Neural cell (in vitro differentiated cells): ENCODE measurements around the gene PPP4R3A.

Experiments
- EZH2 ChIP-seq: fragments of 200-600, 300-800 bp; shearing (Covaris generic), sonication (generic); IDR thresholded peaks from 2 replicates; pipeline ENCODE4 v1.6.1; 2014; ENCODE audit warnings: antibody characterized with exemption, low read length, borderline replicate concordance, mild to moderate bottlenecking; ENCODE audit not compliant: insufficient read depth, poor library complexity, severe bottlenecking
- MXI1 ChIP-seq: fragments of 450-650 bp; conservative IDR thresholded peaks from 2 replicates; pipeline ENCODE4 v1.6.1; 2014; ENCODE audit warnings: antibody characterized with exemption, mild to moderate bottlenecking; ENCODE audit not compliant: poor library complexity, severe bottlenecking
- POLR2AphosphoS5 ChIP-seq: IDR thresholded peaks from 2 replicates; pipeline ENCODE4 v1.6.1; 2012
- REST ChIP-seq: IDR thresholded peaks from 2 replicates; pipeline ENCODE4 v1.6.1; 2012; ENCODE audit warnings: borderline replicate concordance
- SMC3 ChIP-seq: fragments of 450-650 bp; conservative IDR thresholded peaks from 2 replicates; pipeline ENCODE4 v1.6.1; 2014; ENCODE audit warnings: antibody characterized with exemption, mild to moderate bottlenecking, moderate library complexity; ENCODE audit not compliant: poor library complexity
- TAF1 ChIP-seq: IDR thresholded peaks from 2 replicates; pipeline ENCODE4 v1.6.1; 2012; ENCODE audit warnings: low read depth
- TF ChIP-seq, protein P1 (sequence below): fragments of 450-650 bp; IDR thresholded peaks from 2 replicates; pipeline ENCODE4 v1.5.1; 2014; ENCODE audit warnings: antibody characterized with exemption, mild to moderate bottlenecking, moderate library complexity; ENCODE audit not compliant: poor library complexity, severe bottlenecking

GRCh38 chr14:91545946-91546716 lies 36.0 kb upstream of the PPP4R3A start:
- TF ChIP-seq, protein P1, sequence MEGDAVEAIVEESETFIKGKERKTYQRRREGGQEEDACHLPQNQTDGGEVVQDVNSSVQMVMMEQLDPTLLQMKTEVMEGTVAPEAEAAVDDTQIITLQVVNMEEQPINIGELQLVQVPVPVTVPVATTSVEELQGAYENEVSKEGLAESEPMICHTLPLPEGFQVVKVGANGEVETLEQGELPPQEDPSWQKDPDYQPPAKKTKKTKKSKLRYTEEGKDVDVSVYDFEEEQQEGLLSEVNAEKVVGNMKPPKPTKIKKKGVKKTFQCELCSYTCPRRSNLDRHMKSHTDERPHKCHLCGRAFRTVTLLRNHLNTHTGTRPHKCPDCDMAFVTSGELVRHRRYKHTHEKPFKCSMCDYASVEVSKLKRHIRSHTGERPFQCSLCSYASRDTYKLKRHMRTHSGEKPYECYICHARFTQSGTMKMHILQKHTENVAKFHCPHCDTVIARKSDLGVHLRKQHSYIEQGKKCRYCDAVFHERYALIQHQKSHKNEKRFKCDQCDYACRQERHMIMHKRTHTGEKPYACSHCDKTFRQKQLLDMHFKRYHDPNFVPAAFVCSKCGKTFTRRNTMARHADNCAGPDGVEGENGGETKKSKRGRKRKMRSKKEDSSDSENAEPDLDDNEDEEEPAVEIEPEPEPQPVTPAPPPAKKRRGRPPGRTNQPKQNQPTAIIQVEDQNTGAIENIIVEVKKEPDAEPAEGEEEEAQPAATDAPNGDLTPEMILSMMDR, result no peak
- TF ChIP-seq SMC3 (no peak), MXI1 (no peak), REST (no peak), POLR2AphosphoS5 (no peak), TAF1 (no peak), EZH2 (no peak)
